Stimulated activated CD4-positive, alpha-beta T cell treated with anti-CD3 and anti-CD28 coated beads, TNF-alpha, amount 100 ng/mL, for 4 hours (primary cell): ENCODE measurements around the gene GNB1L.
A peak's percentile ranks its signal among the peaks of the same experiment; 100 is the strongest.

ENCODE experiments used
- DNase-seq, 3 experiments: peaks; one replicate each; pipeline ENCODE4 v3.0.0-alpha.2; 2020; ENCODE audit warnings: low read depth in 3 of 3

GNB1L gene

GRCh38 chr22:19863571-19863970 lies 8.9 kb upstream of the GNB1L start:
- DNase-seq = no peak

- no peak for DNase-seq
These were observed 8.1 kb upstream of the GNB1L start for GRCh38 chr22:19862619-19863246.

- DNase-seq = no peak
These were observed 5.3 kb upstream of the GNB1L start for GRCh38 chr22:19859861-19860510.

- DNase-seq = no peak
These were observed 2.7 kb upstream of the GNB1L start for GRCh38 chr22:19857382-19857781.

- peak; percentile 21 to 50 (median 28) for DNase-seq
These were observed 1.1 kb upstream of the GNB1L start for GRCh38 chr22:19855504-19856409.

GRCh38 chr22:19853879-19854777 lies 546 bp downstream of the GNB1L start:
- DNase-seq = no peak

- DNase-seq = no peak
These were observed 1.4 kb downstream of the GNB1L start for GRCh38 chr22:19853058-19853878.

- DNase-seq = no peak
These were observed 2.4 kb downstream of the GNB1L start for GRCh38 chr22:19852177-19852781.

GRCh38 chr22:19851291-19852176 lies 3.1 kb downstream of the GNB1L start:
- no peak for DNase-seq

GRCh38 chr22:19850763-19851109 lies 3.9 kb downstream of the GNB1L start:
- DNase-seq = no peak

- DNase-seq = no peak
These were observed 4.6 kb downstream of the GNB1L start for GRCh38 chr22:19849835-19850762.

GRCh38 chr22:19848298-19849224 lies 6.1 kb downstream of the GNB1L start:
- DNase-seq = no peak

GRCh38 chr22:19847345-19847632 lies 7.4 kb downstream of the GNB1L start:
- no peak for DNase-seq

- DNase-seq = no peak
These were observed 7.9 kb downstream of the GNB1L start for GRCh38 chr22:19846620-19847344.

- no peak for DNase-seq
These were observed 9.5 kb downstream of the GNB1L start for GRCh38 chr22:19845054-19845722.

GRCh38 chr22:19844377-19845053 lies 10.2 kb downstream of the GNB1L start:
- no peak for DNase-seq
